ENCODE data around the gene AKAP9.
"Not testable (repeated sequence)": the region's sequence is repeated elsewhere in the genome, so short reads cannot be mapped to it uniquely, and the experiment has no call there.

Gene AKAP9

GRCh38 chr7:92020636-92021035 is 80.0 kb downstream of the AKAP9 start:
- Histone ChIP-seq H3K27ac (no peak overlapping the region), H3K36me3 (replicated peaks) (peaks cover 7% of the 10 kb centered on the region)
- in situ Hi-C loops (cut with HindIII; ENCODE audit: low pct_ligation_motif_present, low sequenced_read_pairs): no loop called here

GRCh38 chr7:92025260-92025659 is 84.6 kb downstream of the AKAP9 start:
- DNase-seq: peak; percentile 34
- Histone ChIP-seq H3K27ac (peak overlapping the region; percentile 61), H3K27me3 (replicated peaks) (no peaks in the 10 kb centered on the region), H3K4me3 (ENCODE audit: low read depth, low read length) (no peak overlapping the region), H3K36me3 (replicated peaks) (peaks cover 8% of the 10 kb centered on the region)
- TF ChIP-seq CTCF (IDR thresholded peaks at IDR 0.05; ENCODE audit: low read depth, low read length, missing control alignments): no peak
- in situ Hi-C loops (cut with HindIII; ENCODE audit: low pct_ligation_motif_present, low sequenced_read_pairs): no loop called here

More at GRCh38 chr7:92020636-92021035, 80.0 kb downstream of the AKAP9 start:
- no peak for DNase-seq
- Histone ChIP-seq H3K4me3 (ENCODE audit: low read depth, low read length) (no peak overlapping the region), H3K27me3 (replicated peaks) (no peaks in the 10 kb centered on the region)
- no peak for TF ChIP-seq CTCF (IDR thresholded peaks at IDR 0.05; ENCODE audit: low read depth, low read length, missing control alignments)

- H3K36me3 ChIP-seq (replicated peaks); in situ Hi-C loops (cut with HindIII; ENCODE audit: low pct_ligation_motif_present, low sequenced_read_pairs); H3K27me3 ChIP-seq (replicated peaks); H3K4me3 ChIP-seq (ENCODE audit: low read depth, low read length); DNase-seq: not testable (repeated sequence)
- peak overlapping the region; percentile 56 for H3K27ac ChIP-seq
Measured at GRCh38 chr7:92026635-92027034, 86.0 kb downstream of the AKAP9 start.

GRCh38 chr7:92027128-92027527 is 86.5 kb downstream of the AKAP9 start:
- H3K4me3 ChIP-seq (ENCODE audit: low read depth, low read length); H3K27me3 ChIP-seq (replicated peaks); DNase-seq; in situ Hi-C loops (cut with HindIII; ENCODE audit: low pct_ligation_motif_present, low sequenced_read_pairs); H3K27ac ChIP-seq: not testable (repeated sequence)
- H3K36me3 ChIP-seq (replicated peaks): peaks cover 14% of the 10 kb centered on the region

- in situ Hi-C loops (cut with HindIII; ENCODE audit: low pct_ligation_motif_present, low sequenced_read_pairs): no loop called here
- no peak for DNase-seq
- no peak for TF ChIP-seq CTCF (IDR thresholded peaks at IDR 0.05; ENCODE audit: low read depth, low read length, missing control alignments)
- Histone ChIP-seq H3K4me3 (ENCODE audit: low read depth, low read length) (no peak overlapping the region), H3K27ac (no peak overlapping the region), H3K27me3 (replicated peaks) (no peaks in the 10 kb centered on the region), H3K36me3 (replicated peaks) (peaks cover 11% of the 10 kb centered on the region)
Measured at GRCh38 chr7:92028226-92028625, 87.6 kb downstream of the AKAP9 start.

GRCh38 chr7:92028686-92029085 is 88.0 kb downstream of the AKAP9 start:
- in situ Hi-C loops (cut with HindIII; ENCODE audit: low pct_ligation_motif_present, low sequenced_read_pairs): no loop called here
- Histone ChIP-seq H3K4me3 (ENCODE audit: low read depth, low read length) (no peak overlapping the region), H3K36me3 (replicated peaks) (peaks cover 7% of the 10 kb centered on the region)

More at GRCh38 chr7:92028686-92029085, 88.0 kb downstream of the AKAP9 start:
- Histone ChIP-seq H3K27ac (no peak overlapping the region), H3K27me3 (replicated peaks) (no peaks in the 10 kb centered on the region)
- no peak for TF ChIP-seq CTCF (IDR thresholded peaks at IDR 0.05; ENCODE audit: low read depth, low read length, missing control alignments)
- no peak for DNase-seq
